ACHN (cell line): Measurements from ENCODE around the gene POU1F1.
"Not testable (repeated sequence)": the region's sequence is repeated elsewhere in the genome, so short reads cannot be mapped to it uniquely, and the experiment has no call there.

Experiments used
- DNase-seq: peaks from one replicate; pipeline ENCODE4 v3.0.0-alpha.2; 2015
- in situ Hi-C: cut with HindIII; loops from 2 replicates; pipeline ENCODE4 v1.10.0; 2017; ENCODE audit warnings: low sequenced_read_pairs, low pct_ligation_motif_present, low pct_unique_long_range_greater_than_20kb

POU1F1 gene

DNA sequence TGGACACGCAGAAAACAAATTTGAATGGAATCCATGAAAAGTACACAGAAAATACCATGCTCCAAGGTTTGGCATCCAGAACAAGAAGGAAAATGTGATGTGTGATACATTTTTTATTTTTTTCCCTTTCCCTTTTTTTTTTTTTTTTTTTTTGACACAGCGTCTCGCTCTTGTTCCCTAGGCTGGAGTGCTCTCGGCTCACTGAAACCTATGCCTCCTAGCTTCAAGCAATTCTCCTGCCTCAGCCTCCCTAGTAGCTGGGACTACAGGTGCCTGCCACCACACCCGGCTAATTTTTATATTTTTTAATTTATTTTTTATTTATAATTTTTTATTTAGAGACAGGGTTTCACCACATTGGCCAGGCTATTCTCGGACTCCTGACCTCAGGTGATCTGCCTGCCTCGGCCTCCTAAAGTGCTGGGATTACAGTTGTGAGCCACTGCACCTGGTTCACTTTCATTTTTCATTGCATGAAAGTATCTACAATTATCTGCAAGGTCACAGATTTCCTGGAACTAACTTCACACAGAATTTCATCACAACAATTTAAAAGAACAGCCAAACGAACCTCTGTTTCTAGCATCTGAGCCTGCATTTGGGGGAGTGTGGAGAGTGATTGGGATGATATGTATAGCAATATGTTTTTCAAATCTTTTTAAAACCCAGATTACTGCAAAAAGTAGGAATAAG lies 8.3 kb downstream of the POU1F1 start:
- in situ Hi-C loops = no loop called here
- no peak for DNase-seq

DNA sequence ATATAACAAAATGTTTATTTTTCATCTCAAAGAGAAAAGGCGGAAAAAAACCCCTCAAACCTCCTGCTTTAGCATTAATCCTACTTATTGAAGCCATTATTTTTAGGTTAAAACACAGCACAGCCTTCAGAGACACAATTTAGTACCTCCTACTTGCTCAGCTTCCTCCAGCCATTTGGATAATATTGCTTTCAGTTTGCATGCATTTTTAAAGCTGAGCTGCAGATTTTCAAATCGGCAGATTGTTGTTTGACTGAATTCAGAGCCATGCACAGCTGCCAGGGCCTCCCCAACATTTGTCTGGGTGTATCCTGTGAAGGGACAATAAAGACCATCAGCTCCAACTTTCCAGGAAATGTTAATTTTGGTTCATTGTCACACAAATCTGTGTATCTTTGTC lies 14.5 kb downstream of the POU1F1 start:
- in situ Hi-C loops = no loop called here
- no peak for DNase-seq

DNA sequence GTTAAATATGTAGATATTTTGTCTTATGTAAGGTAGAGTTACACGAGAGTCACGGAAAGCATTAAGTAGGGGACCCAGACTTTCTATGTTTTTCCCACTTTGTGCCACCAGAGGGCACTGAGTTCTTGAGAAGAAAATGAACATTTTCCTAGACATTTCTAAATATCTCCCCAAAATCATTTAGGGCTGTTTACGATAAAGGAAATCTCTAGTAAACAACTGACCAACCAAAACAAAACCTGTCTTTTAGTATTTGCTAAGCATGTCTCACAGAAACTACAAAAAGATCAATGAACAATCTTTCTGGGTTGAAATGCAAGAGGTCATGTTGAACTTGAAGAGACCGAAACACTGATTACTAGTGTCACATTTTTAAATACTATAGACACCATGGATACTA lies 16.1 kb downstream of the POU1F1 start:
- in situ Hi-C loops = no loop called here
- peak; percentile 68 for DNase-seq

DNA sequence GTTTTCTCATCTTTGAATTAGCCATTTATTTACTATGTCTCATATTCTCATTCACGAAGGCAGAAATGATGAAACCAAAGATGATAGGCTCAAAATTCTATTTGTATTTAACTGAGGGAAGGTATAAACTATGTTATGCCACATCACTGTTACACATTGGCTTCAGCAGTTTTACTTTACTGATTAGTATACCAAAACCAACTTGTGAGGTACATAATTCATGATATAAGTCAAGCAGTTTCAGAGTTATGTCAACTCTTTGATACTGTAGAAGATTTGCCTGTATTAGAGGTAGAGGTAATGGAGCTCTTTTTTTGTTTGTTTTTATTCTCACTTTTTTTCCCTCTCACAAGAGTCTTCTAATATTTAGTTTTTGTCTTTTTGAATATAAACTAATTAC lies 26.4 kb downstream of the POU1F1 start:
- DNase-seq = no peak
- in situ Hi-C loops = no loop called here

DNA sequence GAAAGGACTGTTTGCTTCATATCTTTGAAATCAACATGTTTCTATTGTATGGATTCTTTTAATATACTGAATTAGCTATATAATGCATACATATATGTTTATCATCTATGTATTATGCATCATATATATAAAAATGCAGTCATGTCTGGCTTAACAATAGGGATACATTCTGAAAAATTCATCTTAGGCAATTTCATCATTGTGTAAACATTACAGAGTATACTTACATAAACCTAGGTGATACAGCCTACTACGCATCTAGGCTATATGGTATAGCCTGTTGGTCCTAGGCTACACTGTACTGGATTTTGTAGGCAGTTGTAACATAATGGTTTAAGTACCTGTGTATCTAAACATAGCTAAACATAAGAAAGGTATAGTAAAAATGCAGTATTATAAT lies 27.6 kb downstream of the POU1F1 start:
- in situ Hi-C loops = no loop called here
- DNase-seq = no peak

GRCh38 chr3:87248231-87248630 lies 28.2 kb downstream of the POU1F1 start:
- in situ Hi-C loops, DNase-seq: not testable (repeated sequence)

DNA sequence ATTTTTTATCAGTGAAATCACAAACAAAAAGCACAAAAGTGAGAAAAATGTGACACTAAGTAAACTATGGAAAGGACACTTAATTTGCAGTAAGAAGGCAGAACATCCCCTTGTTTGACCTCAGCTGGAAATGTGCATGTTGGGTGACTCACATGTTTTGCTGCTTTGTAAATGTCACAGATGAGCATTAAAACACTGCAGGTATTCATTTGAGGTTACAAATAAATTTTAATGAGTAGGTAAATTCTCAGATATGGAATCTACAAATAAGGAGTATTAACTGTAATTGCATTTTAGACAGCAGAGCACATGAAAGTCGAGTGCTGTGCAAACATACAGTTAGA lies 29.0 kb downstream of the POU1F1 start:
- no peak for DNase-seq
- in situ Hi-C loops = no loop called here

DNA sequence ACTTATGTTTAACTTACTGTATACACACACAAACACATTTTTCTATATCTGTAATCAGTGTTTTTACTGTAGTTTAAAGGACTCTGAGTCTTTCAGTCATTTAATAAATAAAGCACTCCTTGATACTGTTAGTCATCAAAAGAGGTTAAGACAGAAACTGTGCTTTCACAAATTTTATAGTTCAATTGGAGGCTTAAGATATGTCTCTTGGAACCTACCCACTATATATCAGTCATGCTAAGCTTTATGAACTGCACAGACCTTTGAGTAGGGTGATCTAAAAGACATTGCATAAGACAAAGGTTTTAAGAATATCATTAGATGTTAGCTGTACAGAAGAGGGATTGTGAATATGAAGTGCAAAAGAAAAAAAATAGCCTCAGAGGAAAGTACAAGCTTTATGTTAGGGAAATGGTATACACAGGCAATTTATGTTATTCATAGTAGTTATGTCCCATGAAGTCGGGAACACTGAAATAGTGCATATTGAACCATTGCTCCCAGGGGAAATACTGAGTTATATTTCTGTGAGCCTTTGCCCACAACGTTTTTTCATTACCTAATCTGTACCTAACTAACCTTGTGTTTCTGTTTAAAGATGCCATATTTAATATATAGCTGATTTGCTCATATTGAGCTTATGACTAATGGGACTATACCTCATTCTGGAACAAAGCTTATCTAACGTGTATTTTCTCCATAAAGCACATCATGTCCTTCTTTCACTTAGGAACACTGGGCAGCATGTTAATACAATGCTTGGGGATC lies 29.5 kb downstream of the POU1F1 start:
- DNase-seq = no peak
- in situ Hi-C loops = no loop called here

DNA sequence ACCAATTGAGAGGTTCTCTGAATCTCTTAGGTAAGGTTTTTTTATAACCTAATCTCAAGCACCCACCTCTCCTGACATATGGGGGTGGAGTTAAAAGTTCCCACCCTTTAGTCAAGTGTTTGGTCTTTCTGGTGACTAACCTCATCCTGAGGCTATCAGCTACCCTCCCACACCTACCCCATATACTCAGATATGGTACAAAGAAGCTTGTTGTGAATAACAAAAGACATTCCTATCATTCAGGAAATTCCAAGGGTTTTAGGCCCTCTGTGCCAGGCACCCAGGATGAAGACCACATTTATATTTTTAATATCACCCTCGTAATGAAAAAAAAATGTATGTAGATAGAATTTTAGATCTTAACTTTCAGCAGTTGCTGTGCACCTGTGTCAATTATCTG lies 40.3 kb downstream of the POU1F1 start:
- DNase-seq = no peak
- in situ Hi-C loops = no loop called here

DNA sequence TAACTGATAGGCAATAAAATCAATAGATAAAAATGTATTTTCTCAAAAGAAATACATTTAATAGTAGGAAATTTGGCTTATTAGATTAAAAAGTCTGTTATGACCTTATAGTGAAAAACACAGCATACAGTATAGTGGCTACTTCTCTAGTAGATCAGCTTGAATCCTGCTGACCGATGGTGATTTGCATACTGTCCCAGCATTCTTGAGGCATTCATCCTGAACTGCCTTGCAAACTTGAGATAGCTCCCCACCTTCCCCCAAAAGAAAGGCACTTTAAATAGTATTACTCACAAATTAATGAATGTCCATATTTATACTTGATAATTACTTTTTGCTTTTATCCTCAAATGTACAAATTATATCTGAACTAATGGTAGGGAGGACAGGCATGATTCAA lies 42.6 kb downstream of the POU1F1 start:
- in situ Hi-C loops = no loop called here
- no peak for DNase-seq

GRCh38 chr3:87229113-87229512 lies 47.3 kb downstream of the POU1F1 start:
- in situ Hi-C loops = no loop called here
- DNase-seq = no peak

DNA sequence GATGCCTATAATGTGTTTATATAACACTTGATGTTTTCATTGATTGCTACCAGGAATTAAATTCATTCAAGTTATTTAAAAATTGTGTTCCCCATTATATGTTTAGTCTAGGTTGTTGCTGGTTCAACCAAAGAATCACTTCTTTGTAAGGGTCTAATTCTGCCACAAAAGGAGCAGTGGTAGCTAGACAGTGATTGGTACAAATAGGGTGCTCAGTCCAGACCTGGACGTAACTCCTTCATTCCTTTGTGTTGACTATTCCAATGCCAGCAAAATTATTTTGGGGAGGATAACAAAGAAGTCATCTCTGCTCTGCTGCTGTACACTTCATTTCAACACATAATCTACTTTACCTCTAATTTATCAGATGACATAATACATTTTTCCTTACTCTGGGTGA lies 48.1 kb downstream of the POU1F1 start:
- in situ Hi-C loops = no loop called here
- DNase-seq = no peak

DNA sequence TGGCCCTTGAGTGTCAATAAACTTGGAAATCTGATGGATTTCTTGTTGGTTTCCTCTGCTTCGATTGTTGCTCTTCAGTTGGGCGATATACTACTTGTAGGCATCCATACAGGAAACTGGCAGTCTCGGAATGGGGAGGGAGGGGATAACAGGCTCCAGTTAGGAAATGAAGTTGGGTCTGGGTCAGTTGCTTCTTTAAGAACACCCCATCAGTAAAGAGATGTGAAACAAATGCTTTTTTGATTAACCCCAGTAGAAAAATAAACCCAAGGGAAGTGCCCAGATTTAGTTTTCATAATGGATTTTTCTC lies 48.6 kb downstream of the POU1F1 start:
- in situ Hi-C loops = no loop called here
- DNase-seq = no peak

- in situ Hi-C loops = no loop called here
These were observed 49.1 kb downstream of the POU1F1 start, which contains the start of gene CHMP2B for GRCh38 chr3:87227104-87227834. Gene CHMP2B (plus strand): TSS chr3:87227309. CDS start chr3:87227523, 214 bp downstream.

GRCh38 chr3:87225659-87226058 lies 50.7 kb downstream of the POU1F1 start:
- DNase-seq = no peak
- in situ Hi-C loops = no loop called here

More at GRCh38 chr3:87227104-87227834, 49.1 kb downstream of the POU1F1 start, which contains the start of gene CHMP2B:
- DNase-seq = peak; percentile 86

- DNase-seq = no peak
- in situ Hi-C loops = no loop called here
These were observed 56.8 kb downstream of the POU1F1 start for GRCh38 chr3:87219611-87220010.

GRCh38 chr3:87218560-87218959 lies 57.8 kb downstream of the POU1F1 start:
- in situ Hi-C loops = no loop called here
- DNase-seq = no peak
